SU-DHL-6 (cell line): Measurements from ENCODE around the gene DNASE1L2.
A peak's percentile ranks its signal among the peaks of the same experiment; 100 is the strongest.
"Not testable (repeated sequence)": the region's sequence is repeated elsewhere in the genome, so short reads cannot be mapped to it uniquely, and the experiment has no call there.

Source experiments
- H2AFZ ChIP-seq: fragments of 200-600 bp; sonication (generic); 2 replicates; pipeline ENCODE4 v1.6.1; 2014; ENCODE audit warnings: low read depth, mild to moderate bottlenecking, moderate library complexity, mixed read lengths, antibody characterized with exemption, low read length; ENCODE audit not compliant: severe bottlenecking
- H3F3A ChIP-seq: fragments of 200-600 bp; shearing (Covaris generic); 2 replicates; pipeline ENCODE4 v1.6.0; 2016; ENCODE audit warnings: antibody characterized with exemption, mild to moderate bottlenecking; ENCODE audit not compliant: insufficient read depth
- H3K27ac ChIP-seq: fragments of 200-600 bp; sonication (generic); 2 replicates; pipeline ENCODE4 v1.5.1; 2016; ENCODE audit warnings: low read depth, mild to moderate bottlenecking, low read length, moderate library complexity, mixed read lengths
- H3K27me3 ChIP-seq: fragments of 200-600 bp; sonication (generic), shearing (Covaris generic); 2 replicates; pipeline ENCODE4 v1.6.0; 2014; ENCODE audit warnings: mild to moderate bottlenecking, low read length
- H3K36me3 ChIP-seq: fragments of 200-600 bp; sonication (generic); 2 replicates; pipeline ENCODE4 v1.6.1; 2014; ENCODE audit warnings: mild to moderate bottlenecking, low read length, mixed read lengths
- H3K4me2 ChIP-seq: fragments of 300-600, 200-600 bp; shearing (Covaris generic), sonication (generic); 2 replicates; pipeline ENCODE4 v1.6.0; 2014; ENCODE audit warnings: low read length, low read depth, mild to moderate bottlenecking; ENCODE audit not compliant: poor library complexity, severe bottlenecking
- H3K4me3 ChIP-seq: fragments of 200-600 bp; sonication (generic); 2 replicates; pipeline ENCODE4 v1.5.1; 2014; ENCODE audit warnings: antibody characterized with exemption, low read length, mild to moderate bottlenecking, mixed read lengths; ENCODE audit not compliant: insufficient read depth, poor library complexity, severe bottlenecking
- H3K79me2 ChIP-seq: fragments of 200-600 bp; sonication (generic); 2 replicates; pipeline ENCODE4 v1.6.1; 2014; ENCODE audit warnings: mild to moderate bottlenecking, low read length, moderate library complexity; ENCODE audit not compliant: insufficient read depth
- H3K9ac ChIP-seq: fragments of 200-600 bp; sonication (generic); 2 replicates; pipeline ENCODE4 v1.7.0; 2014; ENCODE audit warnings: mild to moderate bottlenecking, low read length
- H3K9me2 ChIP-seq: fragments of 200-600 bp; sonication (generic); replicated peaks from 2 replicates; pipeline ENCODE4 v1.6.1; 2014; ENCODE audit warnings: low read length; ENCODE audit not compliant: insufficient read depth
- H3K9me3 ChIP-seq: fragments of 200-600 bp; sonication (generic); 2 replicates; pipeline ENCODE4 v1.6.1; 2014; ENCODE audit warnings: low read length, mixed read lengths; ENCODE audit not compliant: insufficient read depth
- H4K20me1 ChIP-seq: fragments of 200-600 bp; sonication (generic); 2 replicates; pipeline ENCODE4 v1.6.1; 2014; ENCODE audit warnings: low read depth, mild to moderate bottlenecking, antibody characterized with exemption, low read length, moderate library complexity, mixed read lengths
- EZH2phosphoT487 ChIP-seq: fragments of 200-600 bp; sonication (generic), shearing (Covaris generic); conservative IDR thresholded peaks from 2 replicates; pipeline ENCODE4 v1.6.1; 2018; ENCODE audit warnings: mild to moderate bottlenecking, antibody characterized with exemption, low read length, moderate library complexity, mixed read lengths
- TF ChIP-seq, protein P1 (sequence below): fragments of 200-600 bp; sonication (generic); IDR thresholded peaks from one replicate; pipeline ENCODE4 v1.5.1; 2017; ENCODE audit warnings: antibody characterized with exemption, mild to moderate bottlenecking, low read length, moderate library complexity; ENCODE audit not compliant: insufficient read depth, poor library complexity, severe bottlenecking

DNASE1L2 gene

DNA sequence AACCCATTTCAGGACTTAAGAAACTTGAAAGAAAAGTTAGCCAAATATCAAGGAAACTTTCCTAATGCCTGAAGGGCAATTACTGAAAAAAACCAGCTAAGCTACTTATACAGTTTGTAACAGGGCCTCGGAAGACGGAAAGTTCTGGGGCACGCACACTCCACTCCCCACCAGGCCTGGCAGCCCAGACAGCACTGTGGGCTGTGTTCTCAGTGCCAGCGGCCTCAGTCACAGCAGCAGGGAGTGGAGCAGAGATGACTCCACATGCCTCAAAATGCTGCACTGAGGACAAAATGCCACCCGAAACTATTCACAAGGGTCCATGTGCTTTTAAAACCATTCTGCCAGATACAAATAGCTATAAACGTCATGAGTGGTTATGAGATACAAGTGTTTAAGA, 21.5 kb downstream of the DNASE1L2 start:
- H3K27me3 ChIP-seq = no peaks in the 10 kb centered on the region
- H3K9ac ChIP-seq = no peak overlapping the region
- H2AFZ ChIP-seq = no peak overlapping the region
- no peak overlapping the region for H3K4me3 ChIP-seq
- peaks cover 55% of the 10 kb centered on the region for H3K36me3 ChIP-seq
- no peaks in the 10 kb centered on the region for H3K9me3 ChIP-seq
- peaks cover 36% of the 10 kb centered on the region for H3K79me2 ChIP-seq
- 0 out of 2 replicates have a peak, but pooled peaks cover 4% of the 10 kb centered on the region for H4K20me1 ChIP-seq
- H3K4me2 ChIP-seq = no peak overlapping the region
- no peaks in the 10 kb centered on the region for H3K9me2 ChIP-seq
- no peak for TF ChIP-seq EZH2phosphoT487
- TF ChIP-seq, protein P1, sequence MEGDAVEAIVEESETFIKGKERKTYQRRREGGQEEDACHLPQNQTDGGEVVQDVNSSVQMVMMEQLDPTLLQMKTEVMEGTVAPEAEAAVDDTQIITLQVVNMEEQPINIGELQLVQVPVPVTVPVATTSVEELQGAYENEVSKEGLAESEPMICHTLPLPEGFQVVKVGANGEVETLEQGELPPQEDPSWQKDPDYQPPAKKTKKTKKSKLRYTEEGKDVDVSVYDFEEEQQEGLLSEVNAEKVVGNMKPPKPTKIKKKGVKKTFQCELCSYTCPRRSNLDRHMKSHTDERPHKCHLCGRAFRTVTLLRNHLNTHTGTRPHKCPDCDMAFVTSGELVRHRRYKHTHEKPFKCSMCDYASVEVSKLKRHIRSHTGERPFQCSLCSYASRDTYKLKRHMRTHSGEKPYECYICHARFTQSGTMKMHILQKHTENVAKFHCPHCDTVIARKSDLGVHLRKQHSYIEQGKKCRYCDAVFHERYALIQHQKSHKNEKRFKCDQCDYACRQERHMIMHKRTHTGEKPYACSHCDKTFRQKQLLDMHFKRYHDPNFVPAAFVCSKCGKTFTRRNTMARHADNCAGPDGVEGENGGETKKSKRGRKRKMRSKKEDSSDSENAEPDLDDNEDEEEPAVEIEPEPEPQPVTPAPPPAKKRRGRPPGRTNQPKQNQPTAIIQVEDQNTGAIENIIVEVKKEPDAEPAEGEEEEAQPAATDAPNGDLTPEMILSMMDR = no peak
- H3K27ac ChIP-seq = no peak overlapping the region
- peaks cover 26% of the 10 kb centered on the region for H3F3A ChIP-seq

GRCh38 chr16:2258530-2258929, 22.3 kb downstream of the DNASE1L2 start:
- not testable (repeated sequence) for H3K9ac ChIP-seq, H3K9me3 ChIP-seq, H3K9me2 ChIP-seq, H4K20me1 ChIP-seq, H3K4me3 ChIP-seq, H3K4me2 ChIP-seq, H2AFZ ChIP-seq, H3K27ac ChIP-seq, H3K27me3 ChIP-seq
- H3F3A ChIP-seq = peaks cover 18% of the 10 kb centered on the region; the same call in 1 of the 2 replicates
- H3K79me2 ChIP-seq = peaks cover 44% of the 10 kb centered on the region
- H3K36me3 ChIP-seq = peaks cover 58% of the 10 kb centered on the region

DNA sequence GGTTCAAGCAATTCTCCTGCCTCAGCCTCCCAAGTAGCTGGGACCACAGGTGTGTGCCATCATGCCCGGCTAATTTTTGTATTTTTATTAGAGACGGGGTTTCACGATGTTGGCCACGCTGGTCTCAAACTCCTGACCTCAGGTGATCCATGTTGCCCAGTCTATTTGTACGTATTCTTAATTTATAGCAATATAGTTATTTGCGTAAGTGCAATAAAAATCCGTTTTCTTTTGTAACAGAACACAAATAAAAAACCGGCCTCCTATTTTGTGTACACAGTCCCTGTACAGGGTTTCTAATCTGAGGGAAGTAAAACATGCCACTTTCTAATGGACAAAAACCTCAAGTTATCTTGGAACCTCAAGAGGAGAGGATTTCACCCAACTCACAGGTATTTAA, 24.0 kb downstream of the DNASE1L2 start:
- no peak overlapping the region for H2AFZ ChIP-seq
- H3K79me2 ChIP-seq = peaks cover 61% of the 10 kb centered on the region
- H3K36me3 ChIP-seq = peaks cover 66% of the 10 kb centered on the region
- H3K4me2 ChIP-seq = no peak overlapping the region
- no peak overlapping the region for H3K4me3 ChIP-seq
- no peaks in the 10 kb centered on the region for H3K9me3 ChIP-seq
- peaks cover 12% of the 10 kb centered on the region for H4K20me1 ChIP-seq
- TF ChIP-seq, protein P1 = no peak
- TF ChIP-seq EZH2phosphoT487 = no peak
- no peaks in the 10 kb centered on the region for H3K9me2 ChIP-seq
- H3K27me3 ChIP-seq = no peaks in the 10 kb centered on the region
- H3F3A ChIP-seq = peaks cover 9% of the 10 kb centered on the region; the same call in 1 of the 2 replicates
- H3K9ac ChIP-seq = no peak overlapping the region
- no peak overlapping the region for H3K27ac ChIP-seq

DNA sequence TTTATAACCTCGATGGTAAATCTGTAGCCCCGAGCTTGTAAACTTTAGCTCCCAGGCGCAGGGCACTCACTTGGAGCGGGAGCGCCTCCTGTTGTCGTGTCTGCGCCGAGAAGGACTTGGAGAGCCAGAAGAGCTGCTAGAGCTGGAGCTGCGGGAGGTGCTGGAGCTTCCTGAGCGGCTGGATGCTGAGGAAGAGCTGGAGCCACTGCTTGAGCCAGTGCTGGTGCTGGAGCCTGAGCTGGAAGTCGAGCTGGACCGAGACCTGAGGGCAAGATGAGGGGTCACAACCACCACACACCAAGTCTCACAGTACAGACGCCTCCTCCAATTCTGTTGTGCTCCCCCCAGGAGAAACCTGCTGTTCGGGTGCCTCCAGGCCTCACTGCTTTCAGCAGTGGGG, 26.8 kb downstream of the DNASE1L2 start:
- H3K9me2 ChIP-seq, H3K4me3 ChIP-seq: not testable (repeated sequence)
- H3K36me3 ChIP-seq = peaks cover 51% of the 10 kb centered on the region

GRCh38 chr16:2266887-2267286, 30.6 kb downstream of the DNASE1L2 start:
- Histone ChIP-seq H3K9ac (peak overlapping the region; percentile 82), H3K4me2 (peak overlapping the region; percentile 95), H3K36me3 (peaks cover 24% of the 10 kb centered on the region), H3K4me3 (peak overlapping the region; percentile 78), H3K79me2 (peaks cover 65% of the 10 kb centered on the region), H4K20me1 (peaks cover 19% of the 10 kb centered on the region)
- not testable (repeated sequence) for H3K27ac ChIP-seq, H3K9me3 ChIP-seq, H3K27me3 ChIP-seq, H3F3A ChIP-seq, H2AFZ ChIP-seq, H3K9me2 ChIP-seq

More for the DNA sequence above, 26.8 kb downstream of the DNASE1L2 start:
- H3F3A ChIP-seq, H2AFZ ChIP-seq, H3K9ac ChIP-seq, H3K4me2 ChIP-seq, H3K9me3 ChIP-seq, H3K27ac ChIP-seq, H3K27me3 ChIP-seq: not testable (repeated sequence)
- Histone ChIP-seq H3K79me2 (peaks cover 77% of the 10 kb centered on the region), H4K20me1 (peaks cover 19% of the 10 kb centered on the region)

- H3K9me3 ChIP-seq, H3K27me3 ChIP-seq, H2AFZ ChIP-seq, H3F3A ChIP-seq, H3K9me2 ChIP-seq: not testable (repeated sequence)
- Histone ChIP-seq H3K79me2 (peaks cover 61% of the 10 kb centered on the region), H3K4me2 (peak overlapping the region; percentile 95), H3K4me3 (peak overlapping the region; percentile 78), H3K27ac (peak overlapping the region; percentile 94), H3K9ac (peak overlapping the region; percentile 82), H3K36me3 (peaks cover 18% of the 10 kb centered on the region), H4K20me1 (peaks cover 19% of the 10 kb centered on the region)
These were observed 31.3 kb downstream of the DNASE1L2 start for GRCh38 chr16:2267505-2267912.
